DND-41 (cell line): Measurements from ENCODE around the gene CRYGB.

Source experiments
- EZH2 ChIP-seq: IDR thresholded peaks from 3 replicates; pipeline ENCODE4 v1.6.1; 2012; ENCODE audit warnings: borderline replicate concordance, low read depth, mild to moderate bottlenecking, moderate library complexity, low read length, inconsistent platforms; ENCODE audit not compliant: severe bottlenecking
- TF ChIP-seq, protein P1 (sequence below): IDR thresholded peaks from 2 replicates; pipeline ENCODE4 v1.5.1; 2012; ENCODE audit warnings: borderline replicate concordance, low read length, moderate library complexity, mild to moderate bottlenecking; ENCODE audit not compliant: poor library complexity, severe bottlenecking; ENCODE audit errors: extremely low read depth

DNA sequence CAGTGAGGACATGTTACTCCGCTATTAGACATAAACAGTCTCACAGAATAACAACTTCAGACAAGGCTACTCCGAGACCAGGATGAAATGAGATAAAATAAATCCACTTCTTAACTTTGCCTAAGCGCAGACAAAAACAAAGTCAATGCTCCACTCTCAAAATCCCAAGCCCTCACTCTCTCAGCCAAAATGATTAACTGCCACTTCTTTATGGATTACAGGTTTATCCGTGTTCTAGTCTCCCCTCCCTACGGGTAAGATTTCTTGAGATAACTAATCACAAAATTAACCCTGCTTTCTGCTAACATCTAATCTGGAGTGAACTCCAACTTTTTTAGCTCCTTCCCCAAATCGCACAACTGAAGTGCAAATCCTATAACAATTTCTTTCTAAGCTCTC is 15.2 kb downstream of the CRYGB start:
- TF ChIP-seq, protein P1, sequence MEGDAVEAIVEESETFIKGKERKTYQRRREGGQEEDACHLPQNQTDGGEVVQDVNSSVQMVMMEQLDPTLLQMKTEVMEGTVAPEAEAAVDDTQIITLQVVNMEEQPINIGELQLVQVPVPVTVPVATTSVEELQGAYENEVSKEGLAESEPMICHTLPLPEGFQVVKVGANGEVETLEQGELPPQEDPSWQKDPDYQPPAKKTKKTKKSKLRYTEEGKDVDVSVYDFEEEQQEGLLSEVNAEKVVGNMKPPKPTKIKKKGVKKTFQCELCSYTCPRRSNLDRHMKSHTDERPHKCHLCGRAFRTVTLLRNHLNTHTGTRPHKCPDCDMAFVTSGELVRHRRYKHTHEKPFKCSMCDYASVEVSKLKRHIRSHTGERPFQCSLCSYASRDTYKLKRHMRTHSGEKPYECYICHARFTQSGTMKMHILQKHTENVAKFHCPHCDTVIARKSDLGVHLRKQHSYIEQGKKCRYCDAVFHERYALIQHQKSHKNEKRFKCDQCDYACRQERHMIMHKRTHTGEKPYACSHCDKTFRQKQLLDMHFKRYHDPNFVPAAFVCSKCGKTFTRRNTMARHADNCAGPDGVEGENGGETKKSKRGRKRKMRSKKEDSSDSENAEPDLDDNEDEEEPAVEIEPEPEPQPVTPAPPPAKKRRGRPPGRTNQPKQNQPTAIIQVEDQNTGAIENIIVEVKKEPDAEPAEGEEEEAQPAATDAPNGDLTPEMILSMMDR: no peak
- TF ChIP-seq EZH2: no peak
